Measurements from ENCODE around the gene TMEM132D. TPM values are rescaled to one million over a fixed set of nuclear protein-coding genes. Genes with fewer than 3 reads are reported as not detected.

TMEM132D gene
- total and polyA plus RNA-seq, 2 experiments from 2014 or later: not detected

GRCh38 chr12:129136694-129137325 is 767.0 kb downstream of the TMEM132D start:
- no peak for TF ChIP-seq EZH2phosphoT487 (IDR thresholded peaks at IDR 0.05; ENCODE audit: insufficient read depth, low read depth)
- TF ChIP-seq EZH2 (IDR thresholded peaks at IDR 0.05; ENCODE audit: insufficient read depth, poor library complexity, severe bottlenecking): no peak
- Histone ChIP-seq H3F3A (ENCODE audit: insufficient read depth) (no peaks in the 10 kb centered on the region), H3K27me3 (replicated peaks; ENCODE audit: insufficient read depth) (no peaks in the 10 kb centered on the region), H3K36me3 (ENCODE audit: low read depth) (no peaks in the 10 kb centered on the region), H3K4me1 (ENCODE audit: insufficient read depth) (no peaks in the 10 kb centered on the region), H3K4me3 (no peak overlapping the region), H3K4me2 (ENCODE audit: unreplicated experiment) (no peak overlapping the region), H3K79me2 (ENCODE audit: insufficient read depth) (no peaks in the 10 kb centered on the region), H4K20me1 (ENCODE audit: insufficient read depth) (no peaks in the 10 kb centered on the region), H3K27ac (no peak overlapping the region), H3K9me2 (ENCODE audit: insufficient read depth) (no peaks in the 10 kb centered on the region), H3K9me3 (ENCODE audit: low read depth) (no peaks in the 10 kb centered on the region), H3K9ac (no peak overlapping the region), H2AFZ (no peak overlapping the region)
- DNase-seq: no peak
- in situ Hi-C loops (cut with MboI): no loop called here
- 44 to 46% methylated on average over 3 of the region's 3 CpGs for WGBS, 2 experiments (ENCODE audit: low coverage in 1 of 2, low lambda C conversion rate in 2 of 2, missing lambda C conversion rate in 2 of 2)

GRCh38 chr12:129127771-129128170 is 776.1 kb downstream of the TMEM132D start:
- in situ Hi-C loops (cut with MboI): no loop called here
- WGBS, 2 experiments (ENCODE audit: low coverage in 1 of 2, low lambda C conversion rate in 2 of 2, missing lambda C conversion rate in 2 of 2): 45 to 47% methylated on average over 12 of the region's 12 CpGs
- Histone ChIP-seq H3K9me3 (ENCODE audit: low read depth) (no peaks in the 10 kb centered on the region), H3K27me3 (replicated peaks; ENCODE audit: insufficient read depth) (no peaks in the 10 kb centered on the region), H3K9me2 (ENCODE audit: insufficient read depth) (no peaks in the 10 kb centered on the region), H3K27ac (no peak overlapping the region), H3K79me2 (ENCODE audit: insufficient read depth) (no peaks in the 10 kb centered on the region), H3K4me3 (no peak overlapping the region), H3K9ac (no peak overlapping the region), H3K4me2 (ENCODE audit: unreplicated experiment) (no peak overlapping the region), H2AFZ (no peak overlapping the region), H4K20me1 (ENCODE audit: insufficient read depth) (no peaks in the 10 kb centered on the region), H3K4me1 (ENCODE audit: insufficient read depth) (no peaks in the 10 kb centered on the region), H3K36me3 (ENCODE audit: low read depth) (no peaks in the 10 kb centered on the region), H3F3A (ENCODE audit: insufficient read depth) (no peaks in the 10 kb centered on the region)
- no peak for TF ChIP-seq EZH2phosphoT487 (IDR thresholded peaks at IDR 0.05; ENCODE audit: insufficient read depth, low read depth)
- TF ChIP-seq EZH2 (IDR thresholded peaks at IDR 0.05; ENCODE audit: insufficient read depth, poor library complexity, severe bottlenecking): no peak
- DNase-seq: no peak

DNA sequence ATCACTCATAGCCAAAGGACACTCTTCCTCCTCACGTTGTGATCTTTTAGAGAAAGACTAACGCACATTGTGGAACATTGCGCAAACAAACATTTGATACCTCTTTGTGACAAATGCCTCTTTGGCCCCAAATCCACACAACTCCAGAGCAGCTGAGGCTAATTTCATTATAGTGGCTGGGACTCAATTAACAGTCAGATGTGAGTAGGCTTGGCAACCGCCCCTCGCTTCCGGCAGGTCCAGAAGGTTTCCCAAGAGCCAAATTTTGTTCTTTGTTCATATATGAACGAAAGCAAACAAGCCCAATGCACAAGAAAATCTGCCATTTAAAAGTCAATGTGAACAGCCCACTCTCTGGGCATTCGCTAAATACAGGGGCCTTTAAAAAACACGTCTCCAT is 776.6 kb downstream of the TMEM132D start:
- in situ Hi-C loops (cut with MboI): no loop called here
- Histone ChIP-seq H3K9me3 (ENCODE audit: low read depth) (no peaks in the 10 kb centered on the region), H3K4me3 (no peak overlapping the region), H2AFZ (no peak overlapping the region), H3K27ac (no peak overlapping the region), H3K9me2 (ENCODE audit: insufficient read depth) (no peaks in the 10 kb centered on the region), H3F3A (ENCODE audit: insufficient read depth) (no peaks in the 10 kb centered on the region), H3K27me3 (replicated peaks; ENCODE audit: insufficient read depth) (no peaks in the 10 kb centered on the region), H3K9ac (no peak overlapping the region), H3K4me2 (ENCODE audit: unreplicated experiment) (no peak overlapping the region), H3K4me1 (ENCODE audit: insufficient read depth) (no peaks in the 10 kb centered on the region), H3K79me2 (ENCODE audit: insufficient read depth) (no peaks in the 10 kb centered on the region), H3K36me3 (ENCODE audit: low read depth) (no peaks in the 10 kb centered on the region), H4K20me1 (ENCODE audit: insufficient read depth) (no peaks in the 10 kb centered on the region)
- WGBS, 2 experiments (ENCODE audit: low coverage in 1 of 2, low lambda C conversion rate in 2 of 2, missing lambda C conversion rate in 2 of 2): 40 to 45% methylated on average over 9 of the region's 9 CpGs
- no peak for DNase-seq
- no peak for TF ChIP-seq EZH2 (IDR thresholded peaks at IDR 0.05; ENCODE audit: insufficient read depth, poor library complexity, severe bottlenecking)
- TF ChIP-seq EZH2phosphoT487 (IDR thresholded peaks at IDR 0.05; ENCODE audit: insufficient read depth, low read depth): no peak

DNA sequence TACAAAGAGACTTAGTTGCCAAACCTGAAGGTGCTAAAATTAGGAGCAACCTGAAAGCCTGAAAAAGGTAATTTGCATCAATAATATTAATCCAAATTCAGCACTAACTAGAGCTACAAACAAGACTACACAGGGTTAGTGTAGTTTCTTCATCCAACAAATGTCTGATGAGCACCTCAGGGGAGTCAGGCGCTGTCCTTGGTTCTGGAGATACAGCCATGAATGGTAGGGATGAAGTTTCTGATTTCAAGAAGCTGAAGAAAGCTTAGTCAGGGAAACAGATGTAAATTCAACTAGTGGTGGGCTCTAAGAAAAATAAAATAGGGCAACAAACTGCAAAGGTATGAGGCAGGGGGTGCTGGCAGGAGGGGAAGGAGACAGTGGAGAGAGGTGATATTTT is 784.3 kb downstream of the TMEM132D start:
- no peaks in the 10 kb centered on the region for H3K9me3 ChIP-seq (ENCODE audit: low read depth)
- no peaks in the 10 kb centered on the region for H3K27me3 ChIP-seq (replicated peaks; ENCODE audit: insufficient read depth)
- DNase-seq: no peak
- no peak overlapping the region for H3K27ac ChIP-seq
- in situ Hi-C loops (cut with MboI): no loop called here
- no peak overlapping the region for H3K4me3 ChIP-seq
- no peak overlapping the region for H2AFZ ChIP-seq
- H3K9me2 ChIP-seq (ENCODE audit: insufficient read depth): no peaks in the 10 kb centered on the region
- 38 to 39% methylated on average over 1 of the region's 1 CpG for WGBS, 2 experiments (ENCODE audit: low coverage in 1 of 2, low lambda C conversion rate in 2 of 2, missing lambda C conversion rate in 2 of 2)
- TF ChIP-seq EZH2 (IDR thresholded peaks at IDR 0.05; ENCODE audit: insufficient read depth, poor library complexity, severe bottlenecking) (no peak), EZH2phosphoT487 (IDR thresholded peaks at IDR 0.05; ENCODE audit: insufficient read depth, low read depth) (no peak)
- H4K20me1 ChIP-seq (ENCODE audit: insufficient read depth): no peaks in the 10 kb centered on the region
- H3K36me3 ChIP-seq (ENCODE audit: low read depth): no peaks in the 10 kb centered on the region
- no peak overlapping the region for H3K4me2 ChIP-seq (ENCODE audit: unreplicated experiment)
- H3K4me1 ChIP-seq (ENCODE audit: insufficient read depth): no peaks in the 10 kb centered on the region
- H3F3A ChIP-seq (ENCODE audit: insufficient read depth): no peaks in the 10 kb centered on the region
- no peak overlapping the region for H3K9ac ChIP-seq
- H3K79me2 ChIP-seq (ENCODE audit: insufficient read depth): no peaks in the 10 kb centered on the region

Measured in GM23248 (cell line).